Neural progenitor cell (in vitro differentiated cells): Measurements from ENCODE around the gene DUOXA2. TPM values are rescaled to one million over a fixed set of nuclear protein-coding genes. Genes with fewer than 3 reads are reported as not detected.

ENCODE experiments used
- DNase-seq: peaks from one replicate; pipeline ENCODE4 v3.0.0-alpha.2; 2016; ENCODE audit warnings: low spot score
- H2AFZ ChIP-seq: fragments of 200-600 bp; sonication (generic); replicated peaks from 2 replicates; pipeline ENCODE4 v1.6.1; 2016; ENCODE audit warnings: antibody characterized with exemption
- H3F3A ChIP-seq: fragments of 200-600 bp; sonication (generic); 2 replicates; pipeline ENCODE4 v1.6.1; 2016; ENCODE audit warnings: antibody characterized with exemption, low read depth
- H3K27ac ChIP-seq: fragments of 200-600 bp; sonication (generic); 2 replicates; pipeline ENCODE4 v1.5.1; 2016; ENCODE audit warnings: mild to moderate bottlenecking
- H3K27me3 ChIP-seq: fragments of 200-600 bp; sonication (generic); 2 replicates; pipeline ENCODE4 v1.6.1; 2016; ENCODE audit warnings: mild to moderate bottlenecking, moderate library complexity
- H3K36me3 ChIP-seq: fragments of 200-600 bp; sonication (generic); 2 replicates; pipeline ENCODE4 v1.5.1; 2016
- H3K4me1 ChIP-seq: fragments of 200-600 bp; sonication (generic); 2 replicates; pipeline ENCODE4 v1.6.1; 2016; ENCODE audit warnings: mixed run types
- H3K4me2 ChIP-seq: fragments of 200-600 bp; sonication (generic); 2 replicates; pipeline ENCODE4 v1.6.1; 2016
- H3K4me3 ChIP-seq: fragments of 200-600 bp; sonication (generic); 2 replicates; pipeline ENCODE4 v1.5.1; 2016
- H3K79me2 ChIP-seq: fragments of 200-600 bp; sonication (generic); 2 replicates; pipeline ENCODE4 v1.6.1; 2016; ENCODE audit warnings: low read depth
- H3K9ac ChIP-seq: fragments of 200-600 bp; sonication (generic); 2 replicates; pipeline ENCODE4 v1.6.1; 2016
- H3K9me3 ChIP-seq: fragments of 200-600 bp; sonication (generic); 2 replicates; pipeline ENCODE4 v1.5.1; 2016; ENCODE audit warnings: low read depth
- H4K20me1 ChIP-seq: fragments of 200-600 bp; sonication (generic); 2 replicates; pipeline ENCODE4 v1.6.1; 2016; ENCODE audit warnings: low read depth
- H3K27ac Mint-ChIP-seq: 3 replicates; pipeline ENCODE4 v1.8.0; 2021; ENCODE audit warnings: mixed read lengths
- H3K27me3 Mint-ChIP-seq: 2 replicates; pipeline ENCODE4 v1.8.0; 2022; ENCODE audit warnings: low read depth, mild to moderate bottlenecking, inconsistent platforms, moderate library complexity, mixed read lengths; ENCODE audit not compliant: insufficient read depth
- H3K36me3 Mint-ChIP-seq: 3 replicates; pipeline ENCODE4 v1.8.0; 2021; ENCODE audit warnings: mixed read lengths
- H3K4me1 Mint-ChIP-seq: 3 replicates; pipeline ENCODE4 v1.8.0; 2021; ENCODE audit warnings: mixed read lengths
- H3K4me3 Mint-ChIP-seq: 3 replicates; pipeline ENCODE4 v1.8.0; 2021; ENCODE audit warnings: mild to moderate bottlenecking, moderate library complexity, mixed read lengths
- H3K9me3 Mint-ChIP-seq: 3 replicates; pipeline ENCODE4 v1.8.0; 2020; ENCODE audit warnings: mixed read lengths
- CTCF ChIP-seq: fragments of 200-600 bp; sonication (generic); IDR thresholded peaks from 2 replicates; pipeline ENCODE4 v1.5.1; 2017; ENCODE audit warnings: antibody characterized with exemption, mild to moderate bottlenecking
- EZH2 ChIP-seq: fragments of 200-600 bp; sonication (generic); IDR thresholded peaks from 2 replicates; pipeline ENCODE4 v1.6.1; 2017; ENCODE audit warnings: antibody characterized with exemption, mild to moderate bottlenecking, moderate library complexity
- EZH2phosphoT487 ChIP-seq: fragments of 200-600 bp; sonication (generic); IDR thresholded peaks from 2 replicates; pipeline ENCODE4 v1.6.1; 2017; ENCODE audit warnings: antibody characterized with exemption
- total RNA-seq: library from RNA; depleted of rRNA; stranded (reverse); fragments of >200 nt; gene quantifications from 2 replicates; pipeline ENCODE4 v1.2.3, GENCODE V29; 2015; ENCODE audit warnings: low replicate concordance

DUOXA2 gene
- total RNA-seq, 1 donor from 2014 or later, result not detected

GRCh38 chr15:45131510-45131909 is 17.4 kb downstream of the DUOXA2 start:
- H3K4me3 ChIP-seq, result no peak overlapping the region
- no peak for DNase-seq
- TF ChIP-seq EZH2, result no peak
- no peak for TF ChIP-seq CTCF
- no peak for TF ChIP-seq EZH2phosphoT487
- peaks cover 99% of the 10 kb centered on the region for H3K27me3 ChIP-seq
- H3K4me1 ChIP-seq, result peaks cover 5% of the 10 kb centered on the region
- Mint-ChIP-seq H3K27ac (no peak overlapping the region), H3K4me3 (no peak overlapping the region), H3K9me3 (peaks cover 4% of the 10 kb centered on the region), H3K27me3 (peaks cover 71% of the 10 kb centered on the region), H3K4me1 (peaks cover 4% of the 10 kb centered on the region), H3K36me3 (peaks cover 2% of the 10 kb centered on the region)
- H3K4me2 ChIP-seq, result no peak overlapping the region
- no peaks in the 10 kb centered on the region for H3F3A ChIP-seq
- no peaks in the 10 kb centered on the region for H3K9me3 ChIP-seq
- H4K20me1 ChIP-seq, result peaks cover 12% of the 10 kb centered on the region
- H3K79me2 ChIP-seq, result no peaks in the 10 kb centered on the region
- no peak overlapping the region for H2AFZ ChIP-seq
- no peak overlapping the region for H3K27ac ChIP-seq
- H3K9ac ChIP-seq, result no peak overlapping the region
- H3K36me3 ChIP-seq, result no peaks in the 10 kb centered on the region

GRCh38 chr15:45132844-45133560 is 18.9 kb downstream of the DUOXA2 start:
- peaks cover 4% of the 10 kb centered on the region for H3K4me1 Mint-ChIP-seq
- no peaks in the 10 kb centered on the region for H3K9me3 ChIP-seq
- H3K4me3 ChIP-seq, result no peak overlapping the region
- peaks cover 5% of the 10 kb centered on the region for H3K4me1 ChIP-seq
- H3K4me3 Mint-ChIP-seq, result no peak overlapping the region
- H3K27ac ChIP-seq, result no peak overlapping the region
- H3K9ac ChIP-seq, result no peak overlapping the region
- H3K79me2 ChIP-seq, result no peaks in the 10 kb centered on the region
- no peak overlapping the region for H2AFZ ChIP-seq
- H4K20me1 ChIP-seq, result peaks cover 10% of the 10 kb centered on the region
- H3K27ac Mint-ChIP-seq, result no peak overlapping the region
- no peaks in the 10 kb centered on the region for H3K36me3 ChIP-seq
- no peaks in the 10 kb centered on the region for H3F3A ChIP-seq
- TF ChIP-seq EZH2 (no peak), EZH2phosphoT487 (no peak), CTCF (no peak)
- peaks cover 95% of the 10 kb centered on the region for H3K27me3 ChIP-seq
- no peak for DNase-seq
- H3K9me3 Mint-ChIP-seq, result peaks cover 4% of the 10 kb centered on the region
- no peak overlapping the region for H3K4me2 ChIP-seq
- peaks cover 2% of the 10 kb centered on the region for H3K36me3 Mint-ChIP-seq
- peaks cover 65% of the 10 kb centered on the region for H3K27me3 Mint-ChIP-seq

GRCh38 chr15:45133561-45133920 is 19.4 kb downstream of the DUOXA2 start:
- Mint-ChIP-seq H3K4me1 (peaks cover 4% of the 10 kb centered on the region), H3K27ac (no peak overlapping the region), H3K36me3 (peaks cover 2% of the 10 kb centered on the region), H3K27me3 (peaks cover 60% of the 10 kb centered on the region), H3K4me3 (no peak overlapping the region), H3K9me3 (peaks cover 4% of the 10 kb centered on the region)
- H3K4me2 ChIP-seq, result no peak overlapping the region
- H2AFZ ChIP-seq, result no peak overlapping the region
- H3K27ac ChIP-seq, result no peak overlapping the region
- H3K9me3 ChIP-seq, result no peaks in the 10 kb centered on the region
- H3K27me3 ChIP-seq, result peaks cover 90% of the 10 kb centered on the region
- DNase-seq, result no peak
- peaks cover 5% of the 10 kb centered on the region for H4K20me1 ChIP-seq
- no peaks in the 10 kb centered on the region for H3K36me3 ChIP-seq
- H3K9ac ChIP-seq, result no peak overlapping the region
- TF ChIP-seq CTCF (no peak), EZH2 (no peak), EZH2phosphoT487 (no peak)
- H3K4me3 ChIP-seq, result no peak overlapping the region
- no peaks in the 10 kb centered on the region for H3K79me2 ChIP-seq
- H3K4me1 ChIP-seq, result peaks cover 5% of the 10 kb centered on the region
- no peaks in the 10 kb centered on the region for H3F3A ChIP-seq
